GF-D8 (cell line): ENCODE results near the gene DIAPH2.

Source experiments
- DNase-seq: peaks from one replicate; lab custom pipeline; 2025; lab: John Stamatoyannopoulos, UW

Gene DIAPH2

DNA sequence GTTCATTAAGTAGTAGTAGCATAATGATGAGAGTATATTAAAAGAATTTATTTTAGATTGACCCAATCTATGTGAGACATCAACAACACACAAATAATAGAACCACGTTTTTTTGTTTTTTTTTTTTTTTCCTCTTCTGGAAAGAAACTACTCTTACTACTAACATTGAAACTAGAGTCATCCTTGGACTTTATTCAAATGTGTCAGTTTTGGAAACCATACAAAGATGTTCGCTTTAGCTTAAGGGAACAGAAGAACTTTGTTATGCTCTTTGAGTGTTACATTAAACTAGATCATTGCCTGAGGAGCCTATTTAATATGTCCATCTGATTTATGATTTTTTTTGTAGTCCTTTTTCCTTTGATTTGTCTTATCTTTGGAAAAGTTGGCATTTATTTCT is 365.8 kb downstream of the DIAPH2 start:
- no peak for DNase-seq

DNA sequence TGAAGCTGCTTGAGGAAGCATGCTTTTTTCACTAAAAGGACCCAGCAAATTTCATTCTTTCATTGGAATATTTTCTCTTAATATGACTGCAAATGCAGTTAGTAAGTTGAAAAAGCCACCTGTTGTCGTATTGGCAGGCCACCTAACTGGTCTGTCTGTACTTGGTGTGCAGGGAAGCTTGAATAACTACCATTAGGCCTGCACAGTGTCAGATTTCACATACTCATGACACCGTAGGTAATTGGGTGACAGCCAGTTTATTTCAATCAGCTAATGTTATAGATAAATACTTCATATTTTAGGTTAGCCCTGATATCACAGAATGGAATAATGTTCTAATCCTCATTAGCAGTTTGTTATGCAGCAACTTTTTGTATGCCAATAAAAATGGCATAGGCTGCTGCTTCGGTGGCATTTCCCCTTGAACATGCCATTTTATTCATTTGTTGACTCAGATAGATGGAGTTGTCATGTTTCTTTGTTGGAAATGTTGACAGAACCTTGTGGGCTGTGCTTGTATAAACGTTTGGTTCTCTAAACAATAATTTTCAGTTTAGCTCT is 372.8 kb downstream of the DIAPH2 start:
- no peak for DNase-seq

DNA sequence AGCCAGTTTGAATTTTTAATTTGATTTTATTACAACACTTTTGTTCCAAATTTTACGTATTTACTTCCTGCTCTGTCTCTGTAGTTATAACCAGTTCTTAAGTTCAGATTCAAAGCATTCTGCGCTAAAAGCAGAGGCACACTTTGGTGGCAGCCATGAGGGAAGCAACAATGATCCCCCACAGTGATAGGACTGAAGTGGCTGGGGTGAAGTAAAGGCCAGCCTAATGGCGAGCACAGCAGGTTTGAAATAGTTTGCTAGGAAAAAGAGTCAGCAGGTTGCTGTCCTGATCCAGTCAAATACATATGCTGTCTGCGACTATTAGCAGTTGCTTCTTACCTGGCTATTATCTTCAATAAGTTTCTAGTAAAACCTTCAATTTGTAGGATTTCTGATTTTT is 375.4 kb downstream of the DIAPH2 start:
- DNase-seq = no peak

DNA sequence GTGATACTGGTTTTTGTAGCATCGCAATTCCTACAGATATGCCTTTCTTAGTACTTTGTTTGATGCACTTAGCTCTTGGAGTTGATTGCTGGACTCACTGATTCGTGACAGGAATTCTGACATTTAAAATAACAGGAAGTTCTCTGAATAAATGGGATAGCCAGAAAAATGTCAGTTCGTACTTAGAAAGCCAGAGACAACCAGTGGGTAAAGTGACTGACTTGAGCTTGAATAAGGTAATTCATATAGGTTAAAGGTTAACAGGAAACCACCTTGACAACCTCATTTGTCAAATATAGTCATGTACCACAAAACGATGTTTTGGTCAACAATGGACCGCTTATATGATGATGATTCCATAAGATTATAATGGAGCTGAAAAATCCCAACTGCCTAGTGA is 380.4 kb downstream of the DIAPH2 start:
- DNase-seq = no peak

DNA sequence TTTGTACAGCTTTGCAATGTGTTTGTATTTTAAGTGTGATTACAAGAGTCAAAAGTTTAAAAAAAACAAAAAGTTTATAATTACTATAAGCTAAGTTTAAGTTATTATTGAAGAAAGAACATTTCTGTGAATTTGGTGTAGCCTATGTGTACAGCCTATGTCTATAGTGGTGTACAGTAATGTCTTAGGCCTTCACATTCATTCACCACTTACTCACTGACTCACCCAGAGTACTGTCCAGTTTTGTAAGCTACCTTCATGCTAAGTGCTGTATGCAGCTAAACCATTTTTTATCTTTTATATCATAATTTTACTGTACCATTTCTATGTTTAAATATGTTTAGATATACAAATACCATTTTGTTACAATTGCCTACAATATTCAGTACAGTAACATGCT is 381.3 kb downstream of the DIAPH2 start:
- no peak for DNase-seq

DNA sequence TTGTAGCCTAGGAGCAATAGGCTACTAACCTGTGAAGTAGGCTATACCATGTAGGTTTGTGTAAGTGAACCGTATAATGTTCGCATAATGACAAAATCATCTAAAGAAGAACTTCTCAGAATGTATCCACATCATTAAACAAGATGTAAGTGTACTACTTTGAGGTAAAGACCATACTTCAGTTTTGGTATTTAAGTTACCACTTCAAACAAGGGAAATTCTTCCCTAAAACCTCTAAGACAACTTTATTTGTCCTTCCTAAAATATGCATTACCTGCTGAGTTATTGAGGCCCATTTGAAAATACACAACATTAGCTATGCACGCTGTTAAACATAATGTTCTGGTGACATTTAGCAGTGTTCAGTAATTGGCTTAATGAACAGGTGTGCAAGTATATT is 381.7 kb downstream of the DIAPH2 start:
- no peak for DNase-seq

DNA sequence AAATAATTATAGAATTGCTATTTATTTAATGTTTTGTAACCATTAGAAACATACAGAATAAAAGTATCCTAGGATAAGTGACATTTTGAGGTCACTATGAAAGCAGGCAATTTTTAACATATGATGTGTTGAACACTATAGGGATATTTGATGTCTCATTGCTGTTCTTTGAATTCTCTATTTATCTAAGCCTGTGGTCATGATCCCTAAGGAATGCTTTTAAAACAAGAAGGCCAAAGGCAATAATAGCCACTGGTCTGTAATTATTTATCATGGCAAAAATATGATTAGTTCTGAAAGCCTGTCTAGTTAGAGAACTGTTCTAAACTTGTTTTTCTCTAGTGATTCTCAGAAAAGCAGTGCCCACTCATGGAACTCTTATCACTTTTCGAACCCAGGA is 385.7 kb downstream of the DIAPH2 start:
- DNase-seq = no peak

DNA sequence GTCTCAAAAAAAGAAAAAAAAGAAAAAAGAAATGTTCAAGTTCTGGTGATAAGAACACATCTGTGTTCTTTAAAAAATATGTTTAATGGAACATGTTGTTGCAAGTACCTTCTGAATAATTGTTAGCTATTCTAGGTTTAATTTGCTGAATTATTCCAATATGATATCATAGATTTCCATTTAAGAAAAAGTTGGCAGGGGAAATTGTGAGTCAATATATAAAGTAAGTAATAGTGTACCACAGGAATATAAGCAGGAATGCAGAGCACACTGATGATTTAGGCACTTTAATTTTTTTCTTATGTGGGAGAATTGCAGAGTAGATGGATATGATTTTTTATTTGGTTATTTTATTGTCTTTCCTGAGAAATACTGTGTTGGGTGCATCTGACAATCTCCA is 389.8 kb downstream of the DIAPH2 start:
- DNase-seq = no peak

DNA sequence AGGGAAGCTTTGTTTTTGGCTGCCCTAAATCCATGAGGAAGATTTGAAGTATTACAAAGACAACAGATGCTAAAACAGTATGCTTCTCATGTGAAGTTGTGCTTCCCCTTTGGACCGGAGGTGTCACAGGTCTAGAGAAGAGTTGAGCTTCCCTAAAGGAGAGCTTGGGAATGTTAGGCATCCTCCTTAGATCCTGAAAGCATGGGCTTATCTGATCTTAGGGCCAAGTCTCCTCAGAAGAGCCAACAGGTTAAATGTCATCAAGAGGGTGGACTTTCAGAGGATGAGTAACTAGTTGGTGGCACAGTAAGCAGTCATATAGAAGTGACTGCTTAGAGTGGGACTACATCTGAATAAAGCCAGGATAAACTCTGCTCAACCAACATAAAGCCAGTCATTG is 404.5 kb downstream of the DIAPH2 start:
- DNase-seq = no peak

DNA sequence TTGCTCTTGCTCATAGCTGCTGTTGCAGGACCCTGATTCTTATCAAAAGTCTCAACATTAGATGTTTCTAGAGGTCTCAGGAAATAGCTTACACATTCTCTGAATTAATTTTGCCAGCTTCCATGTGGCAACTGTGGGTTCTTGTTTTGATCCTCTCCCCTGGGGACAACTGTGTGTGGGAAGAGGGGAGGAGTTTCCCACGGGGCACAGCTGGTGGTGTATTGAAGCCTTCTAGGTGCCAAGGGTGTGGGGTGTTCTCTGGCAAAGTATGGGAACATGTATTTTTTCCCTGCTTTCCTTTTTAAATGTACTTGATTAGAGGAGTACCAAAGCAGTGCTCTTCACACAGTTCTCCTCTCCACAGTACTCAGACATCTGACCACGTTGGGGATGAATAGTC is 411.7 kb downstream of the DIAPH2 start:
- DNase-seq = no peak

DNA sequence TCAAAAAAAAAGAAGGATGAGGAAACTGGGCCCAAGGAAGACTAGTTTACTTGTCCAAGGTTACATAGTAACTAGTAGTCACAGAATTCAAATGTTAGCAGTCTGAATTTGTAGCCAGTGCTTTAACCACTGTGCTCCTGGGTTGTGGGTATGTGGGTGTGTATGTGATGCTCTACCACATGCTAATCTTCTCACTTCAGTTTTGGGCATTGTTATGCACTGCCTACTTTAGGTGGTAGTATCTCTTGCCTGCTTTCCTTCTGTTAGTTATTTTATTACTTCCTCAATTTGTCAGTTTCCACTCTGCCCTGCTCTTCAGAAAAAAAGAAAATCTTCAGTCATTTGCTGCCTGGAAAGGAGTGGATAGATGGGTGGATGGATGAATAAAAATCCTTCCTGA is 418.3 kb downstream of the DIAPH2 start:
- no peak for DNase-seq

DNA sequence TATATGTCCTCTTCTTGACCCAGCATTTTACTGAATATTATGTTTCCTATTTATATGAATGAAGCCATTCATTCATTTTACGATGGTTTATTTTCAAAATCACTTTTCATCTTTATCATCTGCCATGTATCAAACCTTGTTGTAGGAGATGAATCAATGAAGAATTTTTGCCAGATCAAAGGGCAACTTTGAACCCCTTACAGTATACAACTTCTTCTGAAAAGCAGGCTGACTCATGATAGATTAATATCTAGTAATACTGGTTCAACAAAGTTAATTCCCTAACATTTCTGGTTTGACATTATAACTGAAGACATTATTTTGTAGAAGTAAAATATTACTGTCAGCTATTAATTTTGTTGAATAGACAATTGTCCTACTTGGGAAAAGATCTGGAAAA is 425.1 kb downstream of the DIAPH2 start:
- no peak for DNase-seq

DNA sequence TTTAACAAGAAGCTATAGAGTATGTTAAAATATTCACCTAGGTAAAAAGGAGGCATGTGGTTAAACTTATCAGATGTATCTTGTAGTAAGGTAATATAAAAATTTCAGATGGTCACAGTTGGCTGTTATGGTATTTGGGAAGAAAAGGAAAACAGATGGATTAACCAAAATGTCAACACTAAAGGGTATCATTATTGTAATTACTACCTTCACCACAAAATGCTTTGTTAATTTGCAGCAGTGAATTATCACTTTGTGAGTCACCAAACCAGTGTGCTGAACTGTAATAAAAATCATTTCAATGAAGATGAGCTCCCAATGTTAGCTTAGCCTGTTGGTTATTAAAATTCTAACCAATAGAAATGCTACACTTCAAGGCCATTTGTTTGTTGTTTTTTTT is 432.9 kb downstream of the DIAPH2 start:
- no peak for DNase-seq

DNA sequence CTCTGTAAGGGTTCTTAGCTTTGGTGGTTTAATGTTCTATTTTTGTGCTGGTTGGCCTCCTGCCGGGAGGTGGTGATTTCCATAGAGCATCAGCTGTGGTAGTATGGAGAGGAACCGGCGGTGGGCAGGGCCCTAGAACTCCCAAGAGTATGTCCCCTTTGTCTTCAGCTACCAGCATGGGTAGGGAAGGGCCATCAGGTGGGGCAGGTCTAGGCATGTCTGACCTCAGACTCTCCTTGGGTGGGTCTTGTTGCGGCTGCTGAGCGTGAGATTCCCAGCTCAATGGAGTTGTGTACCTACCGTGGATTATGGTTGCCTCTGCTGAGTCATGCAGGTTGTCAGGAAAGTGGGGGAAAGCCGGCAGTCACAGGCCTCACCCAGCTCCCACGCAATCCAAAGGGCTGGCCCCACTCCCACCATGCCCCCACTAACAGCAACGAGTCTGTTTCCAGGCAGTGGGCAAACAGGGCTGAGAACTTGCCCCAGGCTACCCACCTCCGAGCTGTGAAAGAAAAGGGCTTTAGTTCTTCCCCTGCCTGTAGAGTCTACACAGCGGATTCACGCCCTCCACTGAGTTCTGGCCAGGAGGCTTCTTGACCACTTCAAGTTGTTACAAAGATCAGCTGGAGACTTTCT is 434.9 kb downstream of the DIAPH2 start:
- no peak for DNase-seq

DNA sequence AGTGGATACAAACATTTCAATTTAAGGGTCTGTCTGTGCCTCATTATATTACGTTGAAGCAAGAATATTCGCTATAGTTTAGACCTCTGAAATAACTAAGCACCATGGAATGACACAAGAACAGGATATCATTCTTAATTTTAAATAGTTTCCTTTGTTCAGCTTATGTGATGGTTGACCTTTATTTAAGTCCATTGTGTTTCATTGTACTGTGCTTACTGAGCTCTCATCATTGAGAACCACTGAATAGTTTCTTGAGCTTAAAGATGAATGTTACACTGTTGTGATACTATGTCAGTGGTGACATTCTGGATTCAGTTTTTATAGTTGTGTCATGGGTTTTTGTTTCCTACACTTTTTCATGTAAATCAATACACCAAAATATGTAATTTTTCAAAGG is 438.4 kb downstream of the DIAPH2 start:
- no peak for DNase-seq

DNA sequence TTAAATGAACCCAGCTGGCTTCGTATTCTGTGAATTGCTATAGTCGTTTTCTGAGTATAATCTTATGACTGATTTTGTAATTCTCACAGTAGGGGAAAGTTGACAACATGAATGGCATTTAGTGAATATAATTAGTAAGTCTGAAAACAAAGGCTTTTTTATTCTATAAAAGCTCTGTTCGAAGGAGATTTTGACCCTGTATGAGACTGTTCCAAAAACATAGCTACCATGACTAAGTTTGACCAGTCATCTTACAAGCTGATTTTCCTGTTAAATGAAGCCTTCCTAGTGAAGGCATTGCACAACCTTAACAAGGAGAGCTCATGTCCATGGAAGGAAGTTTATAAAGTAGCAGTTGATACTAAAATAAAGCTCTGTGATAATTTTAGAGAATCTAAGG is 441.4 kb downstream of the DIAPH2 start:
- DNase-seq = no peak

DNA sequence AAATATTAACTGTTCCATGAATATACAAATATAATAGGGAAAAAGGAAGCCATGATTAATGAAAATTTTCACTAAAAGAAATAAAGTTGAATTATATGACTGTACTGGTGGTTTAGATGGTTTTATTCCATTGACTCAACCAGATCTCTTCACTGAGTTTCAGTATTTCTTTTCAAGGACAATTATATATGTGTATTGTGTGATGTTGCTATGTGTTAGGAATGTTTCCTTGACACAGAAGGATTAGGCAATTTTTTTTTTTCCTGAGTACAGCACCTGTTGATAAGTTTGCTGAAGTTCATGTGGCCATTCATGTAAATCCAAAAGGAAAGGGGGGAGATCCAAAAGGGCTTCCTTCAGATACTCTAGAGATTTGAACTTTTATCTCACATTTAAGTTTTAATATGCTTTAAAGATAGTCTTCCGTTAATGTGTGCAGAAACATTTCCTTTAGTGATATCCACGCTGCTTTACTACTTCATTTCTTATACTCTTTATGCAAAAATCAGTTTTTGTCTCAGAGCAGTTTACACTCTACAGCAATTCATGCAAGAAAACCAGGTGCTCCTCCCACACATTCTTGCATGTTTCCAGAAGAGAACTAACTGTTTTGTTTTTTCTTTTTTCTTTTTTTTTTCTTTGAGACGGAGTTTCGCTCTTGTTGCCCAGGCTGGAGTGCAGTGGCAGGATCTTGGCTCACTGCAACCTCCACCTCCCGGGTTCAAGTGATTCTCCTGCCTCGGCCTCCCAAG is 448.2 kb downstream of the DIAPH2 start:
- no peak for DNase-seq

DNA sequence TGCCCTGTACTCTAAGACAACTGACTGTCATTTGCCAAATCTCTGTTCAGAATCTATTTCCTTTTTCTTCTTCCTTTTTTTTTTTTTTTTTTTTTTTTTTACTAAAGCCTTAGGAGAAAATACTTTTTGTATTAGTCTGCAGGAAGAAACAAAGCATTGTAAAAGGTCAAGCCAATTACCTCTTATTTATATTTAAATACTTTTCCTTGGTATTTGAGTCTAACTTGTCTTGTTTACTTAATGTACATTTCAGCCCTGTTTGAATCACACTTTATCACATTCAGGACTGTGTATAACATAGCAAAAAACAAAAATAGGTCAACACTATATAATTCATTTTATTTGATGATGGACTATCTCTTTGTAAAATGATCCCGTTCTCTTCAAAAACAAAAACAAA is 461.3 kb downstream of the DIAPH2 start:
- DNase-seq = no peak

DNA sequence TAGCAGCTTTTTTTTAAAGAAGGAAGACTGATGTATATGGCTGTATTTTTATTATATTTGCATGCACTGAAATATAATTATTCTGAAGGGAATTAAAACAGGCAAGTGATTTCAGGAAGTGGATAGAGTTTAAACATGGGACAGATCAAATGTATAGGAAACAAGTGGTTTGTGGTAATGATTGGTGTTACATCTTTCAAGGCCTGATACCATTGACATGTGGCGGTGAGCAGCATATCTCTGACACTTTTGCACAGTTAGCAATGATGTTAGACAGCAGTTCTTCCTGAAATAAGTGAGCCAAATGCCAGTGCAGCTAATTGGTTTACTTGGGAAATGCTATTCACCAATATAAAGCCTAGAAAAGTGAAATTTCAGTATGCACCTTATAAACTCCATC is 471.2 kb downstream of the DIAPH2 start:
- no peak for DNase-seq

DNA sequence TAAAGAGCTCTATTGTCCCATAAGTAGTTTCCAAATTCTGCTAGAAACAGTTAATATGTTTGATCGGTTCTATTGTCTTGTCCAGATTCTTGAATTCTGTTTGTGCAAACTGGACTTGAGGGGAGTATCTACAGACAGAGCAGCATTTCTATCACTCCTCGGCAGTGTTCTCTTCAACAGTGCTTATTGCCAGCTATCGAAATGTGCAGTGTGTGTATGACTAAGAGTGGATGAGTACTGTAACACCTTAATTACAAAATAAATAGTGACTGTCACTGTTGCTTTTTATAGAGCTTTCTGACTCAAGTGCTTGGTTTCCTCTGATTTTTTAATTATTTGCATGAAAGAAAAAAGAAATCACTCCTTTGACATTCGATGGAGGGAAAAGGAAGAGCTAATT is 473.6 kb downstream of the DIAPH2 start:
- DNase-seq = no peak

DNA sequence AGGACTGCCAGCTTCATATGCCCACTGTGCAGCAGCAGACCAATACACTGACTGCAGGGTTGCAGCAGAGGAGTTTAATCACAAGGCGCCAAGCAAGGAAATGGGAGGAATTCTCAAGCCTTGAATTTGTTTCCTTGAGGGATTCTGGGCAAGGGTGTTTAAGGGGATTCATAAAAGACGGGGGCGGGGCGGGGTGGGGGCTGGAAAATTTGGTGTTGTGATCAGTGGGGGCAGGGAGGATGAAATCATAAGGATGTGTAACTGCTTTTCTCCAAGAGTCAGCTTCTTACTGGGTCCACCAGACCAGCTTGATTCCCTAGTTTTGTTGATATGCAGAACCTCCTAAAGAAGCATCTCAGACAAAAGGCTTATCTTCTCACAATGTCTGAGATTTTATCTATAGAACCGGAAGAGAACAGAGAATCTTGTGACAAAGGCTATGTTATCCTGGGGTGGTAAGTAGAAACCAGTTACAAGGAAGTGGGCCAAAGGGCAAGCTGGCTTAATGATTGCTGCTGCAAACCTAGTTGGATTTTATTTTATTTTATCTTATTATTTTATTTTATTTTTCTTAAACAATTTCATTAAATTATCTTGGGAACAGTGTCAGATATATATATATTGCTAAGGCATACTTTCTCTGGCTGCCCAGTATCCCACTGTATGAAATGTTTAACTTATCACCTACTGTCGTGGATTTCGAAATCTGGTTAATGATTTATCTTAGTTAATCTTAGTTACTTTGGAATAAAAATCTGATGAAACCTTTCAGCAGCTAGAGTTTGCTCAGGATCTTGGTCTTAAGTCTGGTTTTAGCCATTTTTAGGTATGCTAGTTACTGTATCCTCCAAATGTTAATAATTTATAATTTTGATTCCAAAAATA is 475.5 kb downstream of the DIAPH2 start:
- no peak for DNase-seq

DNA sequence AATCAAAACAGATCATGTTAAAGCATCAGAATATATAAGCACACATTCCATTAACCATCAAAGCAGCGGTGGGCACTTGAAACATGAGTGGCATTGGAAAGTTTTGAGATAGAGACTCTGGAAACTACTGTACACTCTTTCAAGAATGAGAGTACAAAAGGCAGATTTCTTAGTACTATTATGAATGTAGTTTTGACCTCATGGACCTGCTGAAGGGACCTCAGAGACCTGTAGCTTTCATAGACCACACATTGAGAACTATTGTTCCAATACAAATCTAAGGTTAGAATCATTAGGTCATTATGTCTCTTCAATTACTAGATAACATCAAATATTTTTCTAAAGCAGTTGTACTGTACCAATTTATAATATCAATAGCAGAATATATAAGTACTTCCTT is 482.7 kb downstream of the DIAPH2 start:
- DNase-seq = no peak

DNA sequence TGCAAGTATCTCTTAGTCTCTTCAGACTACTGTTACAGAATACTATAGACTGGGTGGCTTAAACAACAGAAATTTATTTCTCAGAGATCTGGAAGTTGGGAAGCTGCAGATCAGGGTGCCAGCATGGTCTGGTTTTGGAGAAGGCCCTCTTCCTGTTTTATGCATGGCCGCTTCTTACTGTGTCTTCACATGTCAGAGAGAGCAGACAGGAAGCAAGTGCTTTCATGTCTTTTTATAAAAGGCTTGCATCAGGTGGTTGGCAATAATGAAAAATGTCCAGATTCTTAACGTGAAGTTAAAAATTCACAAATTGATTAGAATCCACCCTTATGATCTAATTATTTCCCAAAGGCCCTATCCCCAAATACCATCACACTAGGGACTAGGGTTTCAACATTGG is 484.0 kb downstream of the DIAPH2 start:
- DNase-seq = no peak
